ENCODE data around the gene CFP. TPM values are rescaled to one million over a fixed set of nuclear protein-coding genes. Genes with fewer than 3 reads are reported as not detected.
A peak's percentile ranks its signal among the peaks of the same experiment; 100 is the strongest.

CFP gene
- total RNA-seq, 2 experiments from 2014 or later, result 14.1 to 14.6 TPM

- no peak overlapping the region for H3K27ac Mint-ChIP-seq
- peak overlapping the region; percentile 42 for H3K4me3 Mint-ChIP-seq
- no peaks in the 10 kb centered on the region for H3K27me3 Mint-ChIP-seq
- ATAC-seq (ENCODE audit: low read depth) (no peak), DNase-seq (no peak)
- peaks cover 13% of the 10 kb centered on the region for H3K36me3 Mint-ChIP-seq
- no peaks in the 10 kb centered on the region for H3K9me3 Mint-ChIP-seq
- POLR2A ChIA-PET, result no interaction called here
- peaks cover 4% of the 10 kb centered on the region for H3K4me1 Mint-ChIP-seq
These were observed 56.2 kb downstream of the CFP start for GRCh38 chrX:47573341-47574075.

Small RNA genes lying within 50 kb of the gene (microRNA-seq; reads per million reads assigned to microRNA genes)
- gene MIR4769, result not detected

Other genes starting within 250 kb of the CFP start
- 10 to 100 TPM; 11.2 to 13.5 TPM for gene ZNF41, start 146.7 kb downstream of the CFP start, total RNA-seq
- gene ARAF, start 68.7 kb downstream of the CFP start, total RNA-seq, result 10 to 100 TPM; 78.5 to 79.3 TPM
- gene TIMP1, start 47.5 kb downstream of the CFP start, total RNA-seq, result 10 to 100 TPM; 54.9 to 56.0 TPM
- gene SYN1, start 10.1 kb downstream of the CFP start, total RNA-seq, result under 1 TPM; 0.37 to 1.00 TPM
- gene ELK1, start 20.6 kb upstream of the CFP start, total RNA-seq, result 10 to 100 TPM; 53.5 to 54.5 TPM
- gene UXT, start 29.2 kb upstream of the CFP start, total RNA-seq, result 100 to 1,000 TPM; 152 TPM
- gene ZNF81, start 207.0 kb upstream of the CFP start, total RNA-seq, result 10 to 100 TPM in 1 of 2 experiments, 1 to 10 TPM in 1; 9.1 to 14.3 TPM

All from activated naive CD8-positive, alpha-beta T cell treated with anti-CD3 and anti-CD28 coated beads, Interleukin-2, amount 10 ng/mL, durations not matched to agents 7 days and 5 days (primary cell).